ENCODE results near the gene SLC16A2.

SLC16A2 gene

DNA sequence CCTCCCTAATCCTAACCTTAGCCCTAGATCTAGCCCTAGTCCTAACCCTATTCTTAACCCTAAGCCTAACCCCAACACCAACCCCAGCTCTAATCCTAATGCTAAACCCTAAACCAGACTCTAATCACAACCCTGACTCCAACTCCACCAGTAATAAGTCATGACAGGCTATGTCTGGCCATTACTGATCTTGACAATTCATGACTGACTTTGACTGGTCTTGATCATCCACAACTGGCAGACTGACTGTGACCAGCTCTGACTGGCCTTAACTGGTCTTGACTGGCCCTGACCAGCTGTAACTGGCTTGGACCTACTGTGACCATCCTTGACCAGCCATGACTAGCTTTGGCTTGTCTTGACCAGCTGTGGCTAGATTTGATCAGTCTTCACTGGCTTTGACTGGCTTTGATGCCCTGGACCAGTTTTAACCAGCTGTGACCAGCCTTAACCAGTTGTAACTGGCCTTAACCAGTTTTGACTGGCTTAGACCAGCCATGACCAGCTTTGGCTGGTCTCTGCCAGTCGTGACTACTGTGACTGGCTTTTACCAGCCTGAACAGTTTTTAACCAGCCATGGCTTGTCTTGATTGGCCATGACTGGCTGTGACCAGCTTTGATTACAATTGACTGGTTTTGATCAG is 124.7 kb downstream of the SLC16A2 start:
- DNase-seq, result no peak

DNA sequence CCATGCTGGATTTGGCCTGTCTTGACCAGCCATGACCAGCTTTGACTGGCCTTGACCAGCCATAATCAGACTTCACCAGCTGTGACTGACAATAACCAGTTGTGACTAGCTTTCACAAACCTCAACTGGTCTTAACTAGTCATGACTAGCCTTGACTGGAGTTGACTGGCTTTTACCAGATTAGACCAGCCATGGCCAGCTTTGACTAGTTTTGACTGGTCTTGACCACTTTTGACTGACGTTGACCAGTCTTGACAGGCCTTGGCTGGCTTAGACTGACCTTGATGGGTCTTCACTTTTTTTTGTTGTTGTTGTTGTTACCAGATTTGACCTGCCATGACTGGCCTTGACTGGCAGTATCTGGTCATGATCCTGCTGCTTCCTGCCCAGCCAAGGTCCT is 125.7 kb downstream of the SLC16A2 start:
- DNase-seq, result no peak

DNA sequence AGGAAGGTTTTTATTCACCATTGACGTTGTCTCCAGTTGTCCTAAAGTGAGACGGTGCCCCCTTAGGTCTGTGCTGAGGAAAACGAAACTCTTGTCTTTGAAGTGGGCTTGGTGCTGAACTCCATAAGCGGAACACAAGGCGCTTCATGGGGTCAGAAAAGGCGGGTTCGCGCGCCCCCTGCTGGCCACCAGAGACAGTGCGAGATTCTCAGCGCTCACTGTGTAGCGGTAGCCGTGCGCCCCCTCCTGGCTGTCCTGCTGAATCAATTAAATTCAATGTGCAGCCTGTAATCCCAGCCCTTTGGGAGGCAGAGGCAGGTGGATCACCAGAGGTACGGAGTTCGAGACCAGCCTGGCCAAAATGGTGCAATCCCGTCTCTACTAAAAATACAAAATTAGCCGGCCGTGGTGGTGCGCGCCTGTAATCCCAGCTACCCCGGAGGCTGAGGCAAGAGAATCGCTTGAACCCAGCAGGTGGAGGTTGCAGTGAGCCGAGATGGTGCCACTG is 129.1 kb downstream of the SLC16A2 start:
- peak; percentile 84 for DNase-seq

DNA sequence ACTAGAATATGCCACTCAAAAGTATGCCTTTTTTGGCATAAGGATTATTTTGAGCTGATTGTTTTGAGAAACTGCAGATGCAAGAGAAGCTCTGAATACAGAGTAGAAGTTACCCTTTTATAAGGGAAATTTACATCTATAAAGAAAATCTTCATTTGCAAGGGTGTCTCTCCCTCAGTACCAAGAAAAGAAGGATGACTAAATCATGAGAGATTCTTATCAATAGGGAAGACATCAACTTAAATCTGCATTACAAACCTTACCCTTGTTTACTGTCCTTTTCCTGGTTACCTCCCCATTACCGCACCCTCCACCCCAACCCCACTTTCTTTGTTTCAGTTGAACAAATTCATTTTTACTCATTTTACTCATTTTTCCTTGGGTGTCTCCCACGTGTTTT is 130.6 kb downstream of the SLC16A2 start:
- no peak for DNase-seq

DNA sequence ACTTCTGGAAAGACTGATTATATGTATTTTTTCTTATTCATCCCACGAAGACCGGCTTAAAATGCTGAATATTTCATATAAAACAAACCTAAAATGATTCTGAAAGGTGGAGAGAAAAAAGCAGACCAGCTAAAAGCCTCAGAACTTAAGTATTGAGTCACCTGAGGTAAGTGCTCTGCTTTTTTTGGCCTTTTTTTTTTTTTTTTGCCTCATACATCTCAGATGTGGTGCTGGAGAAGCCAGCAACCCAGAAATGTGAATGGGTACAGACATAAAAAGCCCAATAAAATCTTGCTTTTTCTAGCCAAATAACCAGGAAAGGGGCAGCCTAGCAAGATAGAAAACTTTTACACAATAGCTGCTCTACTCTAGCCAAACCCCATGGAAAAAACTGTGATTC is 136.1 kb downstream of the SLC16A2 start:
- no peak for DNase-seq

DNA sequence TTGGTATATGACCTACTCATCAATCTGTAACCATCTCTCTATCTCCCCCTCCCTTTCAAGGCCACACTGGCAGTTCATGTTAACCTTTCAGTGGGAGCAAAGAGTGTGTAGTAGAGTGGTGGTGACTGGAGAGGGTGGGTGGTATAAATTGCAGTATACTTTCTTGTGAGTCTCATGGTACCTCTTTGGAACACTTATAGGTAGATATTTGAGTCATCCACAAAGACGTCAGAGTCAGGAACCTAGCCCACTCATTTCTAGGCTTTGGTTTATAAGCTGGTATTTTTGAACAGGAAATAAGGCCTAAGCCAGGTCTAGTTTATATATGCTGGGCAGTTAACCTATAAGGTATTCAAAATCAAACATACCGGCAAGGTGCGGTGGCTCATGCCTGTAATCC is 156.8 kb downstream of the SLC16A2 start:
- peak; percentile 5 for DNase-seq

DNA sequence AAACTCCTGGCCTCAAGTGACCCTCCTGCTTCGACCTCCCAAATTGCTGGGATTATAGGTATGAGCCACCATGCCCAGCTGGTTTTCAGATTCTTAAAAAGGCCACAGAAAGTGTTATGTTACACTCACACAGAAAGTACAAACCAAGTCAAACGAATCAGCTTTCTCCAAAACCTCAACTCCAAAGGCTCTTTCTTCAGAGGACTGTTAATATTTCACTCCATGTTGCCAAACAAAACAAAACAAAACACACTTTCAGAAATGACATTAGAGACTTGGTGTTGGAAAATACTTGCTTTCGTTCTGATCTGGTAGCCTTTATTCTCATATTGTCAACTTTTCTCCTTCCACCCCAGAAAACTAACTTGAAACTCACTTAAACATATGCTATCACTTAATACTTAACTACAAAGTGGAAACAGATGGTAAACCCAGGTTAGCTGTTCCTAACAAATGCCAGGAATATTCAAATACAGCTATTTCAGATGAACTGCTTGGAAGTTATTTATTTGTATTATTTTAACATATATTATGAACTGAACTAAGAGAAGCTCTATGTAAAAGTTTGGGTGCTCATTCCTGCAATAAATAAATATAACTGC is 158.4 kb downstream of the SLC16A2 start:
- no peak for DNase-seq

All from stimulated activated CD4-positive, alpha-beta T cell treated with anti-CD3 and anti-CD28 coated beads, Interleukin-4, amount 100 ng/mL, for 24 hours (primary cell).